Measurements from ENCODE around the gene DAAM2. TPM values are rescaled to one million over a fixed set of nuclear protein-coding genes. Genes with fewer than 3 reads are reported as not detected.

The DAAM2 gene
- total RNA-seq, 3 donors from 2014 or later, result 16.2 to 59.5 (median 41.3) TPM

DNA sequence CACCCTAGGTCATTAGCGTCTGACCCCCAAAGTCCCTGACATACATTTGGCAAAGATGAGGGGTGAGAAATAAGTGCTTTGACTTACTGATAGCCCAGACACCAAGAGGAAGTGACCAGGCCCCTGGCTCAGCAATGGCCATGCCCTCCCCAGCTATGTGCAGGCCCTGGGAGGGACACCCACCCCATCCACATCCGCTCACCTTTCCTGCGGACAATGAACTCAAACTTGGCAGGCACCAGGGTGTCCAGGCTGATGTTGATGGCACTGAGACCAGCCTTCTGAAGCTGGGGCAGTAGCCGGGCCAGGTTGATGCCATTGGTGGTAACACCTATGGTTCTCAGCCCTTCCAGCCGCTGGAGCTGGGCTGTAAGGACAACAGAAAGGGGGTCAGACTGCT lies 123.7 kb downstream of the DAAM2 start:
- TF ChIP-seq POLR2AphosphoS5 (IDR thresholded peaks at IDR 0.05) (no peak), POLR2A (IDR thresholded peaks at IDR 0.05) (no peak)
- TF ChIP-seq, protein P1, sequence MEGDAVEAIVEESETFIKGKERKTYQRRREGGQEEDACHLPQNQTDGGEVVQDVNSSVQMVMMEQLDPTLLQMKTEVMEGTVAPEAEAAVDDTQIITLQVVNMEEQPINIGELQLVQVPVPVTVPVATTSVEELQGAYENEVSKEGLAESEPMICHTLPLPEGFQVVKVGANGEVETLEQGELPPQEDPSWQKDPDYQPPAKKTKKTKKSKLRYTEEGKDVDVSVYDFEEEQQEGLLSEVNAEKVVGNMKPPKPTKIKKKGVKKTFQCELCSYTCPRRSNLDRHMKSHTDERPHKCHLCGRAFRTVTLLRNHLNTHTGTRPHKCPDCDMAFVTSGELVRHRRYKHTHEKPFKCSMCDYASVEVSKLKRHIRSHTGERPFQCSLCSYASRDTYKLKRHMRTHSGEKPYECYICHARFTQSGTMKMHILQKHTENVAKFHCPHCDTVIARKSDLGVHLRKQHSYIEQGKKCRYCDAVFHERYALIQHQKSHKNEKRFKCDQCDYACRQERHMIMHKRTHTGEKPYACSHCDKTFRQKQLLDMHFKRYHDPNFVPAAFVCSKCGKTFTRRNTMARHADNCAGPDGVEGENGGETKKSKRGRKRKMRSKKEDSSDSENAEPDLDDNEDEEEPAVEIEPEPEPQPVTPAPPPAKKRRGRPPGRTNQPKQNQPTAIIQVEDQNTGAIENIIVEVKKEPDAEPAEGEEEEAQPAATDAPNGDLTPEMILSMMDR (IDR thresholded peaks at IDR 0.05), result no peak
- Histone ChIP-seq H3K9me3 (no peaks in the 10 kb centered on the region), H3K27me3 (no peaks in the 10 kb centered on the region), H3K36me3 (no peaks in the 10 kb centered on the region), H3K27ac (no peak overlapping the region), H3K4me1 (no peaks in the 10 kb centered on the region), H3K4me3 (no peak overlapping the region)
- intact Hi-C loops (cut with DNase I; ENCODE audit: low total_unique reads), result no loop called here
- no peak for DNase-seq (ENCODE audit: low spot score in 2 of 2)

DNA sequence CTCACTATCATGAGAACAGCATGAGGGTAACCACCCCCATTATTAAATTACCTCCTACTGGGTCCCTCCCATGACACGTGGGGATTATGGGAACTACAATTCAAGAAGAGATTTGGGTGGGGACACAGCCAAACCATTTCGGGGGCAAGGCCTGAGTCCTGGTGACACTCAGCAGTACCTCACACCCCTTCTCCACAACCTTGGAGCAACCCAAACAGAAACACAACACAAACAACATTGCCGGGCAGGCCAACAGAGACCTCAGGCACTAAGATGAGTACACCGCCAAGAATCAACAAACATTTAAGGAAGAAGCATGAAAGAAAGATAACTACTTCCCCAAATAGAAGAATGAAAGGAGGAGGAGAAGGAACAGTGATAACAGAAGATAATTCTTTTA lies 125.2 kb downstream of the DAAM2 start:
- intact Hi-C loops (cut with DNase I; ENCODE audit: low total_unique reads), result no loop called here
- DNase-seq (ENCODE audit: low spot score in 2 of 2), result no peak
- no peaks in the 10 kb centered on the region for H3K4me1 ChIP-seq
- H3K36me3 ChIP-seq, result no peaks in the 10 kb centered on the region
- H3K4me3 ChIP-seq, result no peak overlapping the region
- no peak overlapping the region for H3K27ac ChIP-seq
- H3K27me3 ChIP-seq, result no peaks in the 10 kb centered on the region
- no peaks in the 10 kb centered on the region for H3K9me3 ChIP-seq
- TF ChIP-seq, protein P1 (IDR thresholded peaks at IDR 0.05), result no peak
- TF ChIP-seq POLR2AphosphoS5 (IDR thresholded peaks at IDR 0.05) (no peak), POLR2A (IDR thresholded peaks at IDR 0.05) (no peak)

DNA sequence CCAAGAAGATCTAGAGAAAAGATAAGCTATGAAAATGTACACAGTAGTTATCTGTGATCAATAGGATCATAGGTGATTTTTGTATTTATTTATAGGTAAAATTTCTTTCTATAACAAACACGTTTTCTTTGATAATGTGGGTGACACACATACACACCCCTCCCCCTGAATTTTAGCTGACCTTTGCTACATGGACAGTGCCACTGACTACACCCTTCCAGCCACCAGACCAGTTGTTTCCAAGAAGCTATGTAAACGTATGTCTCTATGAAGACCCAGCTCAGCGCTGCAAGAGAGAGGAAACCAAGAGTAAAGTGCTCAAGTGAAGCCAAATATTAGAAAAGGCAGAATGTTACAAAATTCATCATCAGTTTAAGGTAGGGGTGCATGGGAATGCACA lies 125.8 kb downstream of the DAAM2 start:
- intact Hi-C loops (cut with DNase I; ENCODE audit: low total_unique reads), result no loop called here
- Histone ChIP-seq H3K27ac (no peak overlapping the region), H3K27me3 (no peaks in the 10 kb centered on the region), H3K4me3 (no peak overlapping the region), H3K4me1 (no peaks in the 10 kb centered on the region), H3K36me3 (no peaks in the 10 kb centered on the region), H3K9me3 (no peaks in the 10 kb centered on the region)
- no peak for DNase-seq (ENCODE audit: low spot score in 2 of 2)
- no peak for TF ChIP-seq POLR2AphosphoS5 (IDR thresholded peaks at IDR 0.05)
- TF ChIP-seq, protein P1 (IDR thresholded peaks at IDR 0.05), result no peak
- no peak for TF ChIP-seq POLR2A (IDR thresholded peaks at IDR 0.05)

DNA sequence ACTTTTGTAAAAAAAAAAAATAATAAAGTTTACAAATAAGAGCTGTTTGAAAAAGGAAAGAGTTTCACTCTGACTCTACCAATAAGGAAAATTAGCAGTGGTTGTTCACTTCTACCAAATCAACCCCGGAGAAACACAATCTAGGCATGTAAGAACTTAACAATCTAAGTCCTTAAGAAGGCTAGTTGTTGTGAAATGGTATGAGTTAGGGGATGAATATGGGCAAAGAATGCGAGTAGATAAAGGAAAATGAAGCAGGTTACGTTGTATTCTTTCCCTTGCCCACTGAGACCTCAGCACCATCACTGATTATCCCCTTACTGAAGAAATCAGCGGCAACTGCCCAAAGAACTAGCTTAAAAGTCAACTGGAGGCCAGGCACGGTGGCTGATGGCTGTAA lies 126.7 kb downstream of the DAAM2 start:
- Histone ChIP-seq H3K4me3 (no peak overlapping the region), H3K27me3 (no peaks in the 10 kb centered on the region), H3K36me3 (no peaks in the 10 kb centered on the region), H3K27ac (no peak overlapping the region), H3K4me1 (peaks cover 3 to 4% of the 10 kb centered on the region in 2 donors), H3K9me3 (no peaks in the 10 kb centered on the region)
- DNase-seq (ENCODE audit: low spot score in 2 of 2), result no peak
- TF ChIP-seq POLR2AphosphoS5 (IDR thresholded peaks at IDR 0.05) (no peak), POLR2A (IDR thresholded peaks at IDR 0.05) (no peak)
- TF ChIP-seq, protein P1 (IDR thresholded peaks at IDR 0.05), result no peak
- intact Hi-C loops (cut with DNase I; ENCODE audit: low total_unique reads), result no loop called here

DNA sequence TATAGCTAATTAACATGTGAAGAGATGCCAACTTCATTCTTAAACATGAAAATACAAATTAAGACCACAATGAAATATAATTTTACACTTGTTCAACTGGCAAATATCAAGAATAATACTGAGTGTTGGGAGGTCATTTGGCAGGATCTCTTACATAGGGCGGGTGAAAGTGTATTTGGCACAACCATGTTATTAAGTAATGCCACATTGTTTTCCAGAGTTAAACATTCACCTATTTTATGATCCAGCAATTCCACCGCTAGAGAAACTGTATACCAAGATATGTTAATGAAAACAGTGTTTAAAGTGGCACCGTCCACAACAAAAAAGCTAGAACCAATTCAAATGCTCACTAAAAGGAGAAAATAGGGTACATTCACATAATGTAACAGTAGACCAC lies 128.0 kb downstream of the DAAM2 start:
- no peak overlapping the region for H3K4me3 ChIP-seq
- DNase-seq (ENCODE audit: low spot score in 2 of 2), result no peak
- H3K4me1 ChIP-seq, result peaks cover 4 to 5% of the 10 kb centered on the region in 2 donors
- no peak overlapping the region for H3K27ac ChIP-seq
- H3K27me3 ChIP-seq, result no peaks in the 10 kb centered on the region
- H3K9me3 ChIP-seq, result no peaks in the 10 kb centered on the region
- TF ChIP-seq POLR2A (IDR thresholded peaks at IDR 0.05) (no peak), POLR2AphosphoS5 (IDR thresholded peaks at IDR 0.05) (no peak)
- TF ChIP-seq, protein P1 (IDR thresholded peaks at IDR 0.05), result no peak
- no peaks in the 10 kb centered on the region for H3K36me3 ChIP-seq
- intact Hi-C loops (cut with DNase I; ENCODE audit: low total_unique reads), result no loop called here

All from breast epithelium (tissue), 4 donors.